Measurements from ENCODE around the gene STMP1. TPM values are rescaled to one million over a fixed set of nuclear protein-coding genes. Genes with fewer than 3 reads are reported as not detected.

The STMP1 gene
- total and polyA plus RNA-seq, 2 of the 8 experiments (the other 6 are each of a cell fraction or from before 2014, with no cell fraction given): 22.7 to 36.7 TPM

GRCh38 chr7:135670179-135670578, 7.9 kb downstream of the STMP1 start:
- Histone ChIP-seq H3K9me3 (ENCODE audit: insufficient read depth in 2 of 2, low read depth in 1 of 2, low read length in 1 of 2) (peaks cover 0 to 4% of the 10 kb centered on the region in 2 experiments; a peak in 2 of 4 replicates), H4K91ac (replicated peaks; ENCODE audit: insufficient read length, low read length) (no peak overlapping the region), H2BK120ac (replicated peaks; ENCODE audit: low read depth, low read length) (no peak overlapping the region), H2BK12ac (ENCODE audit: low read depth, low read length) (no peak overlapping the region), H3K4me1 (replicated peaks in 1 of 4; ENCODE audit: control insufficient read depth in 3 of 4, insufficient read depth in 4 of 4, low read length in 3 of 4) (no peaks in the 10 kb centered on the region), H3K9ac (replicated peaks in 1 of 4; ENCODE audit: extremely low read depth in 1 of 4, low read depth in 3 of 4, low read length in 3 of 4) (no peak overlapping the region), H2AK5ac (ENCODE audit: low read depth, low read length) (no peak overlapping the region), H3K27me3 (replicated peaks in 1 of 4; ENCODE audit: control insufficient read depth in 3 of 4, extremely low read depth in 1 of 4, insufficient read depth in 3 of 4, low read length in 3 of 4) (no peaks in the 10 kb centered on the region), H3K14ac (ENCODE audit: insufficient read length) (no peak overlapping the region), H3K79me1 (ENCODE audit: low read depth, low read length) (peaks cover 5% of the 10 kb centered on the region; the same call in 1 of the 2 replicates), H2AFZ (ENCODE audit: low read length) (no peak overlapping the region), H3K4ac (replicated peaks; ENCODE audit: insufficient read length, low read depth, low read length) (no peak overlapping the region), H2BK15ac (ENCODE audit: low read length) (no peak overlapping the region), H3K56ac (replicated peaks; ENCODE audit: insufficient read length, low read depth, low read length) (no peak overlapping the region), H3K4me3 (ENCODE audit: extremely low read depth in 1 of 4, insufficient read depth in 2 of 4, low read depth in 3 of 4, low read length in 4 of 4) (no peak overlapping the region), H3K4me2 (ENCODE audit: insufficient read depth in 1 of 2, low read depth in 2 of 2, low read length in 2 of 2) (no peak overlapping the region), H3K23ac (ENCODE audit: insufficient read length) (no peak overlapping the region), H3K79me2 (ENCODE audit: control insufficient read depth in 1 of 2, insufficient read depth in 2 of 2, low read length in 2 of 2) (peaks cover 3 to 81% of the 10 kb centered on the region in 2 experiments; a peak in 3 of 4 replicates), H2BK5ac (ENCODE audit: low read depth, low read length) (no peak overlapping the region), H4K8ac (ENCODE audit: extremely low read depth, insufficient read depth, low read length) (no peak overlapping the region), H4K20me1 (replicated peaks in 1 of 2; ENCODE audit: control insufficient read depth in 1 of 2, insufficient read depth in 2 of 2, low read length in 2 of 2) (peaks cover 0 to 1% of the 10 kb centered on the region in 2 experiments), H3K36me3 (ENCODE audit: control insufficient read depth in 2 of 4, insufficient read depth in 4 of 4, low read length in 3 of 4) (peaks cover 0 to 9% (median 2%) of the 10 kb centered on the region in 4 experiments; a peak in 2 of 8 replicates), H3K27ac (ENCODE audit: low read depth, low read length) (no peak overlapping the region), H3K23me2 (ENCODE audit: low read depth, low read length) (no peaks in the 10 kb centered on the region), H2BK20ac (ENCODE audit: low read length) (no peak overlapping the region), H3K18ac (ENCODE audit: extremely low read depth, low read length) (no peak overlapping the region), H4K5ac (ENCODE audit: insufficient read length, low read depth, low read length) (no peak overlapping the region)
- CTCF ChIA-PET (ENCODE audit: partially characterized antibody): interaction anchor here (0.6 to 8.9 kb wide), 13 partner anchors 8 to 338 kb away, joined by 3 to 133 read pairs (median 4); partner anchors contain the start of gene STMP1
- WGBS, 2 experiments (ENCODE audit: extremely low coverage in 1 of 2, insufficient coverage in 1 of 2, insufficient read length in 1 of 2, insufficient replicate concordance in 2 of 2, low coverage in 1 of 2, low lambda C conversion rate in 2 of 2, missing lambda C conversion rate in 1 of 2): 81% methylated on average over 1 of the region's 1 CpG; no CpG with 5 or more reads in 1 of the 2 experiments
- no peak for TF ChIP-seq TAF1 (IDR thresholded peaks at IDR 0.05; ENCODE audit: low read depth, low read length)
- TF ChIP-seq KDM5A (IDR thresholded peaks at IDR 0.05; ENCODE audit: low read length): no peak
- TF ChIP-seq RFX5 (IDR thresholded peaks at IDR 0.05; ENCODE audit: borderline replicate concordance, low read depth, low read length): no peak
- no peak for TF ChIP-seq EGR1 (IDR thresholded peaks at IDR 0.05; ENCODE audit: borderline replicate concordance, low read depth, low read length)
- no peak for TF ChIP-seq TAF7 (optimal IDR thresholded peaks at IDR 0.05; ENCODE audit: borderline replicate concordance, low read depth, low read length)
- no peak for TF ChIP-seq HDAC2 (IDR thresholded peaks at IDR 0.05; ENCODE audit: borderline replicate concordance in 1 of 2, low read depth in 2 of 2, low read length in 2 of 2)
- TF ChIP-seq SP2 (IDR thresholded peaks at IDR 0.05; ENCODE audit: low read length): no peak
- TF ChIP-seq CHD1 (IDR thresholded peaks at IDR 0.05; ENCODE audit: low read depth, low read length): no peak
- no peak for TF ChIP-seq CBX5 (IDR thresholded peaks at IDR 0.05; ENCODE audit: low read depth, low read length)
- FAIRE-seq (no peak), DNase-seq (ENCODE audit: low read depth in 1 of 2, low spot score in 2 of 2) (no peak)
- POLR2A ChIA-PET (ENCODE audit: partially characterized antibody): interaction anchor here (0.7 to 0.9 kb wide), 2 partner anchors 9 to 15 kb away, joined by 3 to 4 read pairs; no protein-coding TSS in a partner anchor

Measured in H1 (cell line).